IMR-90 (cell line): Measurements from ENCODE around the gene CAMK4. TPM values are rescaled to one million over a fixed set of nuclear protein-coding genes. Genes with fewer than 3 reads are reported as not detected.

Experiments
- ATAC-seq: fragments of 200-7000 bp; cut with Tn5 transposase; 2 replicates; pipeline ENCODE4 v1.9.1; 2020; ENCODE audit warnings: low read depth, mild to moderate bottlenecking, moderate library complexity
- BruUV-seq: library from RNA; stranded (reverse); fragments of 400-500 nt; replicated peaks from 2 replicates; lab custom pipeline; 2021; lab: Mats Ljungman, UMichigan
- CTCF ChIA-PET: fragments of 300-600 bp; formaldehyde crosslinking; extraction: SDS; loops from one replicate; lab custom pipeline; 2021; ENCODE audit warnings: antibody characterized with exemption; lab: Yijun Ruan, JAX
- POLR2A ChIA-PET: fragments of 300-600 bp; sonication (Branson Sonifier 250); formaldehyde crosslinking; loops from one replicate; lab custom pipeline; 2022; ENCODE audit warnings: antibody characterized with exemption; ENCODE audit not compliant: unreplicated experiment; lab: Charles Lee
- DNase-seq: peaks from one replicate; pipeline ENCODE4 v3.0.0; 2013
- H2AFZ ChIP-seq: replicated peaks from 2 replicates; pipeline ENCODE3; 2013; ENCODE audit warnings: low read length, mild to moderate bottlenecking; ENCODE audit not compliant: poor library complexity
- H2AK5ac ChIP-seq: 2 replicates; pipeline ENCODE4 v1.6.1; 2013; ENCODE audit warnings: low read depth, low read length, inconsistent platforms
- H2AK9ac ChIP-seq: replicated peaks from 2 replicates; pipeline ENCODE3; 2013; ENCODE audit warnings: mild to moderate bottlenecking, low read depth, low read length, moderate library complexity; ENCODE audit not compliant: poor library complexity
- H2BK120ac ChIP-seq: 2 replicates; pipeline ENCODE4 v1.6.1; 2013; ENCODE audit warnings: low read depth, low read length, inconsistent platforms
- H2BK15ac ChIP-seq: 3 replicates; pipeline ENCODE4 v1.6.1; 2013; ENCODE audit warnings: low read depth, low read length, inconsistent platforms
- H2BK20ac ChIP-seq: 2 replicates; pipeline ENCODE4 v1.6.1; 2013; ENCODE audit warnings: low read depth, mild to moderate bottlenecking, inconsistent platforms, low read length, moderate library complexity
- H2BK5ac ChIP-seq: 2 replicates; pipeline ENCODE4 v1.6.1; 2013; ENCODE audit warnings: mild to moderate bottlenecking, low read depth, low read length, inconsistent platforms; ENCODE audit not compliant: poor library complexity, severe bottlenecking
- H3K14ac ChIP-seq: replicated peaks from 2 replicates; pipeline ENCODE4 v1.6.1; 2013; ENCODE audit warnings: low read depth, low read length, inconsistent platforms
- H3K18ac ChIP-seq: 2 replicates; pipeline ENCODE4 v1.6.1; 2013; ENCODE audit warnings: low read depth, low read length, control low read depth
- H3K23ac ChIP-seq: 2 replicates; pipeline ENCODE4 v1.6.1; 2013; ENCODE audit warnings: low read depth, low read length, inconsistent platforms
- H3K27ac ChIP-seq: 2 replicates; pipeline ENCODE4 v1.5.1; 2013; ENCODE audit warnings: mild to moderate bottlenecking, control low read depth, low read length; ENCODE audit not compliant: insufficient read depth
- H3K27me3 ChIP-seq: 2 replicates; pipeline ENCODE4 v1.6.1; 2013; ENCODE audit warnings: low read length; ENCODE audit not compliant: control insufficient read depth, insufficient read depth
- H3K36me3 ChIP-seq: 2 replicates; pipeline ENCODE4 v1.6.1; 2013; ENCODE audit warnings: low read length, mixed read lengths; ENCODE audit not compliant: control insufficient read depth, insufficient read depth
- H3K4ac ChIP-seq: 2 replicates; pipeline ENCODE4 v1.6.1; 2013; ENCODE audit warnings: low read depth, low read length, inconsistent platforms
- H3K4me1 ChIP-seq: 2 replicates; pipeline ENCODE4 v1.6.1; 2013; ENCODE audit warnings: low read length, mixed read lengths; ENCODE audit not compliant: control insufficient read depth, insufficient read depth
- H3K4me2 ChIP-seq: 2 replicates; pipeline ENCODE4 v1.6.1; 2013; ENCODE audit warnings: low read depth, mild to moderate bottlenecking, control low read depth, low read length, moderate library complexity
- H3K4me3 ChIP-seq: 2 replicates; pipeline ENCODE4 v1.5.1; 2013; ENCODE audit warnings: low read depth, mild to moderate bottlenecking, control low read depth, low read length, moderate library complexity; ENCODE audit not compliant: insufficient read depth
- H3K56ac ChIP-seq: 2 replicates; pipeline ENCODE4 v1.6.1; 2013; ENCODE audit warnings: low read length, inconsistent platforms; ENCODE audit not compliant: insufficient read depth; ENCODE audit errors: extremely low read depth
- H3K79me1 ChIP-seq, 2 experiments: 2 replicates each; pipeline ENCODE4 v1.6.1; 2013; ENCODE audit warnings: low read length in 2 of 2, inconsistent platforms in 1 of 2, low read depth in 1 of 2
- H3K9ac ChIP-seq: 2 replicates; pipeline ENCODE4 v1.6.1; 2013; ENCODE audit warnings: low read depth, low read length, control low read depth
- H3K9me1 ChIP-seq: 2 replicates; pipeline ENCODE4 v1.6.1; 2013; ENCODE audit warnings: low read length, inconsistent platforms; ENCODE audit not compliant: insufficient read depth
- H3K9me3 ChIP-seq: 2 replicates; pipeline ENCODE4 v1.6.1; 2013; ENCODE audit warnings: low read length; ENCODE audit not compliant: control insufficient read depth, insufficient read depth
- H4K20me1 ChIP-seq: 2 replicates; pipeline ENCODE4 v1.6.1; 2013; ENCODE audit warnings: low read length, inconsistent platforms; ENCODE audit not compliant: insufficient read depth
- H4K5ac ChIP-seq: 2 replicates; pipeline ENCODE4 v1.6.1; 2013; ENCODE audit warnings: mild to moderate bottlenecking, low read depth, low read length, control low read depth
- H4K8ac ChIP-seq, 2 experiments: 2 replicates each; pipeline ENCODE4 v1.6.1; 2013; ENCODE audit warnings: low read depth in 2 of 2, low read length in 2 of 2, control low read depth in 1 of 2, inconsistent platforms in 1 of 2
- H4K91ac ChIP-seq: 2 replicates; pipeline ENCODE4 v1.6.1; 2013; ENCODE audit warnings: low read depth, low read length, inconsistent platforms; ENCODE audit not compliant: insufficient read depth
- BHLHE40 ChIP-seq: fragments of 150-350 bp; IDR thresholded peaks from 2 replicates; pipeline ENCODE4 v1.6.1; 2016; ENCODE audit warnings: mild to moderate bottlenecking, low read depth, low read length
- CEBPB ChIP-seq: IDR thresholded peaks from 2 replicates; pipeline ENCODE4 v1.6.1; 2012; ENCODE audit warnings: low read depth, low read length, improper control_type of control experiment
- CHD1 ChIP-seq: IDR thresholded peaks from 2 replicates; pipeline ENCODE4 v1.6.1; 2012; ENCODE audit warnings: low read depth, low read length, improper control_type of control experiment
- FOS ChIP-seq: fragments of 150-350 bp; IDR thresholded peaks from 2 replicates; pipeline ENCODE4 v1.6.1; 2016; ENCODE audit warnings: low read depth, low read length
- MAFK ChIP-seq: IDR thresholded peaks from 2 replicates; pipeline ENCODE4 v1.6.1; 2012; ENCODE audit warnings: low read depth, low read length, improper control_type of control experiment
- MAZ ChIP-seq: IDR thresholded peaks from 2 replicates; pipeline ENCODE4 v1.6.1; 2012; ENCODE audit warnings: low read depth, mild to moderate bottlenecking, low read length, improper control_type of control experiment, moderate library complexity, borderline replicate concordance
- MXI1 ChIP-seq: IDR thresholded peaks from 2 replicates; pipeline ENCODE4 v1.6.1; 2012; ENCODE audit warnings: low read depth, mild to moderate bottlenecking, low read length, moderate library complexity, borderline replicate concordance
- NFE2L2 ChIP-seq: fragments of 150-350 bp; IDR thresholded peaks from 2 replicates; pipeline ENCODE4 v1.6.1; 2016; ENCODE audit warnings: low read depth, mild to moderate bottlenecking, low read length
- POLR2A ChIP-seq: IDR thresholded peaks from 2 replicates; pipeline ENCODE4 v1.6.1; 2012; ENCODE audit warnings: mild to moderate bottlenecking, low read depth, low read length
- RAD21 ChIP-seq: IDR thresholded peaks from 2 replicates; pipeline ENCODE4 v1.6.1; 2012; ENCODE audit warnings: low read length, improper control_type of control experiment
- RCOR1 ChIP-seq: IDR thresholded peaks from 2 replicates; pipeline ENCODE4 v1.6.1; 2012; ENCODE audit warnings: mild to moderate bottlenecking, low read length, improper control_type of control experiment; ENCODE audit not compliant: insufficient replicate concordance
- RFX5 ChIP-seq: IDR thresholded peaks from 2 replicates; pipeline ENCODE4 v1.8.0; 2012; ENCODE audit warnings: low read depth, mild to moderate bottlenecking, low read length, moderate library complexity
- SMC3 ChIP-seq: fragments of 150-350 bp; IDR thresholded peaks from 2 replicates; pipeline ENCODE4 v1.6.1; 2016; ENCODE audit warnings: low read depth, mild to moderate bottlenecking, antibody characterized with exemption, low read length, moderate library complexity
- WGBS, 2 experiments: methylation state at CpG; one replicate each; pipeline versions ENCODE4 v1.1.5 to v1.1.7; 2013; ENCODE audit warnings: missing lambda C conversion rate in 2 of 2; ENCODE audit not compliant: insufficient read length in 1 of 2; ENCODE audit errors: extremely low coverage in 2 of 2; 5-methylcytosine and 5-hydroxymethylcytosine counted together
- dilution Hi-C: fragments of 300-500 bp; cut with HindIII; formaldehyde crosslinking; loops from one replicate; pipeline ENCODE4 v1.14.3; 2018; ENCODE audit warnings: low sequenced_read_pairs; ENCODE audit not compliant: unreplicated experiment
- in situ Hi-C: fragments of 300-500 bp; cut with MboI; formaldehyde crosslinking; loops from 3 replicates; pipeline ENCODE4 v1.14.3; 2019; ENCODE audit warnings: low sequenced_read_pairs, inconsistent platforms, mixed read lengths
- intact Hi-C: fragments of 100-400 bp; cut with micrococcal nuclease; formaldehyde crosslinking; loops from 2 replicates; pipeline ENCODE4 v1.10.0; 2022
- polyA plus RNA-seq, 3 experiments: library from polyadenylated mRNA; depleted of rRNA; stranded (reverse); fragments of >200 nt; gene quantifications; 2 replicates each; pipeline ENCODE4 v1.2.3, GENCODE V29; 2012; ENCODE audit warnings: low replicate concordance in 1 of 3
- total RNA-seq: library from RNA; depleted of rRNA; stranded (reverse); fragments of >200 nt; gene quantifications from 2 replicates; pipeline ENCODE4 v1.2.3, GENCODE V29; 2012
- TF ChIP-seq, protein P1 (sequence below): fragments of 150-350 bp; IDR thresholded peaks from 2 replicates; pipeline ENCODE4 v1.6.1; 2016; ENCODE audit warnings: low read depth, mild to moderate bottlenecking, low read length, moderate library complexity, borderline replicate concordance
- TF ChIP-seq, protein P2 (sequence below): conservative IDR thresholded peaks from 2 replicates; pipeline ENCODE4 v1.5.1; 2012; ENCODE audit warnings: mild to moderate bottlenecking, low read depth, low read length, improper control_type of control experiment
- TF ChIP-seq, protein P3 (sequence below): fragments of 150-350 bp; IDR thresholded peaks from 2 replicates; pipeline ENCODE4 v1.6.1; 2017; ENCODE audit warnings: mild to moderate bottlenecking, antibody characterized with exemption, low read length, low read depth

Gene CAMK4
- total and polyA plus RNA-seq, 2 of the 4 experiments (the other 2 are of a cell fraction) = 3.7 to 4.8 TPM

DNA sequence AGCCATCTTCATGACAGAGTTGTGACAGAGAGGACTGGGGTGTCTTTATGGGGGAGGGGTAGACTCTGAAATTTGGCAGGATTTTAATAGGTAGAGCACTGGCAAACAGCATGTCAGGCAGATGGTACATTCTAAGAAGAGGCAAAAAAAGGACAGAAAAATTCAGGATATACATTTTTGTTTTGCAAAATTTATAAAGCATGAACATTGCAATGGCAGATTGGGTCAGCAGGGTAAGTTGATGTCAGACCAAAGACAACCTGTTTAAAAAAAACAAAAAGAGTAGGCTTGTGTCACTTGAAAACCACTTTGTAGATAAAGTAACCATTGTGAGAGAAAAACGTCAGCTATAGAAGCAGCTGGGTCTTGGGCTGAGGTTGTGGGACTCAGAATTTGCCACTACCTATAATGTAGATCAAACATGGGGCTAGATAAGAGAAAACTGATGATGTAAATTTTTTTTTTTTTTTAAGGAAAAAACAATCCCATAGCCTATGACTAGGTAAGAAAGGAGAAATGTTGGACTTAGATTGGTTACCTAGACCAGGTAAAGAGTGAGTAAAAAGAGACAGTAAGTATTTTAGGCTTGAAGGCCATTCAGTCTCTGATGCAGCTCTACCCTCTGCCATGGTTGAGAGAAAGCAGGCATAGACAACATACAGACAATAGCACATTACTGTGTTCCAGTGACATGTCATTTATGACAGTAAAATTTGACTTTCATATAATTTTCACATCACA, 8.3 kb downstream of the CAMK4 start:
- Histone ChIP-seq H2AFZ (no peak overlapping the region), H3K4ac (no peak overlapping the region), H3K27ac (no peak overlapping the region), H3K4me2 (no peak overlapping the region), H3K4me3 (no peak overlapping the region), H3K9ac (no peak overlapping the region), H2BK20ac (no peak overlapping the region), H2AK9ac (no peak overlapping the region), H3K56ac (no peak overlapping the region), H3K9me3 (no peaks in the 10 kb centered on the region), H4K5ac (no peak overlapping the region), H3K23ac (no peak overlapping the region), H3K9me1 (no peaks in the 10 kb centered on the region; the same call in 1 of the 2 replicates), H2AK5ac (no peak overlapping the region), H2BK5ac (no peak overlapping the region), H3K18ac (no peak overlapping the region), H2BK120ac (no peak overlapping the region), H2BK15ac (no peak overlapping the region), H4K8ac (no peak overlapping the region), H3K4me1 (peaks cover 3% of the 10 kb centered on the region; the same call in 1 of the 2 replicates), H3K79me1 (no peaks in the 10 kb centered on the region), H3K27me3 (no peaks in the 10 kb centered on the region), H4K20me1 (no peaks in the 10 kb centered on the region), H3K14ac (no peak overlapping the region), H4K91ac (no peak overlapping the region), H3K36me3 (no peaks in the 10 kb centered on the region)
- no TSS peak for BruUV-seq
- no CpG with 5 or more reads among the region's 1 CpG for WGBS, 2 experiments
- intact Hi-C loops (no loop called here), dilution Hi-C loops (no loop called here), in situ Hi-C loops (no loop called here)
- CTCF ChIA-PET = interaction anchor here (0.6 kb wide), 1 partner anchor 43 kb away, joined by 3 read pairs; no protein-coding TSS in a partner anchor
- TF ChIP-seq FOS (no peak), RCOR1 (no peak), MXI1 (no peak), NFE2L2 (no peak), RAD21 (no peak), CHD1 (no peak), SMC3 (no peak), MAZ (no peak), RFX5 (no peak), CEBPB (no peak), POLR2A (no peak), MAFK (no peak), BHLHE40 (no peak)
- TF ChIP-seq, protein P1, sequence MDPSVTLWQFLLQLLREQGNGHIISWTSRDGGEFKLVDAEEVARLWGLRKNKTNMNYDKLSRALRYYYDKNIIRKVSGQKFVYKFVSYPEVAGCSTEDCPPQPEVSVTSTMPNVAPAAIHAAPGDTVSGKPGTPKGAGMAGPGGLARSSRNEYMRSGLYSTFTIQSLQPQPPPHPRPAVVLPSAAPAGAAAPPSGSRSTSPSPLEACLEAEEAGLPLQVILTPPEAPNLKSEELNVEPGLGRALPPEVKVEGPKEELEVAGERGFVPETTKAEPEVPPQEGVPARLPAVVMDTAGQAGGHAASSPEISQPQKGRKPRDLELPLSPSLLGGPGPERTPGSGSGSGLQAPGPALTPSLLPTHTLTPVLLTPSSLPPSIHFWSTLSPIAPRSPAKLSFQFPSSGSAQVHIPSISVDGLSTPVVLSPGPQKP = no peak
- TF ChIP-seq, protein P2, sequence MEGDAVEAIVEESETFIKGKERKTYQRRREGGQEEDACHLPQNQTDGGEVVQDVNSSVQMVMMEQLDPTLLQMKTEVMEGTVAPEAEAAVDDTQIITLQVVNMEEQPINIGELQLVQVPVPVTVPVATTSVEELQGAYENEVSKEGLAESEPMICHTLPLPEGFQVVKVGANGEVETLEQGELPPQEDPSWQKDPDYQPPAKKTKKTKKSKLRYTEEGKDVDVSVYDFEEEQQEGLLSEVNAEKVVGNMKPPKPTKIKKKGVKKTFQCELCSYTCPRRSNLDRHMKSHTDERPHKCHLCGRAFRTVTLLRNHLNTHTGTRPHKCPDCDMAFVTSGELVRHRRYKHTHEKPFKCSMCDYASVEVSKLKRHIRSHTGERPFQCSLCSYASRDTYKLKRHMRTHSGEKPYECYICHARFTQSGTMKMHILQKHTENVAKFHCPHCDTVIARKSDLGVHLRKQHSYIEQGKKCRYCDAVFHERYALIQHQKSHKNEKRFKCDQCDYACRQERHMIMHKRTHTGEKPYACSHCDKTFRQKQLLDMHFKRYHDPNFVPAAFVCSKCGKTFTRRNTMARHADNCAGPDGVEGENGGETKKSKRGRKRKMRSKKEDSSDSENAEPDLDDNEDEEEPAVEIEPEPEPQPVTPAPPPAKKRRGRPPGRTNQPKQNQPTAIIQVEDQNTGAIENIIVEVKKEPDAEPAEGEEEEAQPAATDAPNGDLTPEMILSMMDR = no peak
- TF ChIP-seq, protein P3, sequence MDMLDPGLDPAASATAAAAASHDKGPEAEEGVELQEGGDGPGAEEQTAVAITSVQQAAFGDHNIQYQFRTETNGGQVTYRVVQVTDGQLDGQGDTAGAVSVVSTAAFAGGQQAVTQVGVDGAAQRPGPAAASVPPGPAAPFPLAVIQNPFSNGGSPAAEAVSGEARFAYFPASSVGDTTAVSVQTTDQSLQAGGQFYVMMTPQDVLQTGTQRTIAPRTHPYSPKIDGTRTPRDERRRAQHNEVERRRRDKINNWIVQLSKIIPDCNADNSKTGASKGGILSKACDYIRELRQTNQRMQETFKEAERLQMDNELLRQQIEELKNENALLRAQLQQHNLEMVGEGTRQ = no peak
- no peak for DNase-seq
- POLR2A ChIA-PET = no interaction called here
- ATAC-seq = no peak
